ENCODE measurements around the gene SLC2A3. TPM values are rescaled to one million over a fixed set of nuclear protein-coding genes. Genes with fewer than 3 reads are reported as not detected.
"Not testable (repeated sequence)": the region's sequence is repeated elsewhere in the genome, so short reads cannot be mapped to it uniquely, and the experiment has no call there.

The SLC2A3 gene
- total RNA-seq, 1 experiment from 2014 or later = 4.0 TPM

- peaks cover 6% of the 10 kb centered on the region for H3K4me1 Mint-ChIP-seq (ENCODE audit: insufficient read depth, unreplicated experiment)
- H3K27ac Mint-ChIP-seq (ENCODE audit: low read depth, unreplicated experiment) = no peak overlapping the region
- no TSS peak for BruUV-seq (replicated peaks)
- H3K27me3 Mint-ChIP-seq (ENCODE audit: insufficient read depth, unreplicated experiment) = no peaks in the 10 kb centered on the region
- intact Hi-C loops (cut with micrococcal nuclease) = no loop called here
- no peak for DNase-seq (ENCODE audit: unreplicated experiment)
- ChIA-PET POLR2A (no interaction called here), CTCF (no interaction called here)
- no peaks in the 10 kb centered on the region for H3K36me3 Mint-ChIP-seq (ENCODE audit: insufficient read depth, unreplicated experiment)
- no peak overlapping the region for H3K4me3 Mint-ChIP-seq (ENCODE audit: unreplicated experiment)
- TF ChIP-seq CTCF (IDR thresholded peaks at IDR 0.05; ENCODE audit: unreplicated experiment) = no peak
- no peaks in the 10 kb centered on the region for H3K9me3 Mint-ChIP-seq (ENCODE audit: unreplicated experiment)
Observed at GRCh38 chr12:7951671-7952070, 15.7 kb upstream of the SLC2A3 start.

- H3K4me3 Mint-ChIP-seq (ENCODE audit: unreplicated experiment); DNase-seq (ENCODE audit: unreplicated experiment); intact Hi-C loops (cut with micrococcal nuclease); H3K36me3 Mint-ChIP-seq (ENCODE audit: insufficient read depth, unreplicated experiment); H3K27me3 Mint-ChIP-seq (ENCODE audit: insufficient read depth, unreplicated experiment); H3K27ac Mint-ChIP-seq (ENCODE audit: low read depth, unreplicated experiment); H3K9me3 Mint-ChIP-seq (ENCODE audit: unreplicated experiment); BruUV-seq (replicated peaks); H3K4me1 Mint-ChIP-seq (ENCODE audit: insufficient read depth, unreplicated experiment): not testable (repeated sequence)
- CTCF ChIA-PET = interaction anchor here (0.6 kb wide), 1 partner anchor 1145 kb away, joined by 3 read pairs; no protein-coding TSS in a partner anchor
- POLR2A ChIA-PET = interaction anchor here (0.7 kb wide), 1 partner anchor 21 kb away, joined by 4 read pairs; no protein-coding TSS in a partner anchor
Observed at GRCh38 chr12:7950230-7950943, 14.4 kb upstream of the SLC2A3 start.

GRCh38 chr12:7948589-7949260, 12.7 kb upstream of the SLC2A3 start:
- ChIA-PET CTCF (interaction anchor here (0.5 to 3.1 kb wide), 5 partner anchors 11 to 231 kb away, joined by 3 to 10 read pairs (median 3); no protein-coding TSS in a partner anchor), POLR2A (interaction anchor here (0.9 kb wide), 1 partner anchor 373 kb away, joined by 3 read pairs; no protein-coding TSS in a partner anchor)
- no peaks in the 10 kb centered on the region for H3K4me1 Mint-ChIP-seq (ENCODE audit: insufficient read depth, unreplicated experiment)
- H3K27ac Mint-ChIP-seq (ENCODE audit: low read depth, unreplicated experiment) = no peak overlapping the region
- no peak overlapping the region for H3K4me3 Mint-ChIP-seq (ENCODE audit: unreplicated experiment)
- H3K9me3 Mint-ChIP-seq (ENCODE audit: unreplicated experiment) = no peaks in the 10 kb centered on the region
- H3K36me3 Mint-ChIP-seq (ENCODE audit: insufficient read depth, unreplicated experiment) = no peaks in the 10 kb centered on the region
- no peak for TF ChIP-seq CTCF (IDR thresholded peaks at IDR 0.05; ENCODE audit: unreplicated experiment)
- no peaks in the 10 kb centered on the region for H3K27me3 Mint-ChIP-seq (ENCODE audit: insufficient read depth, unreplicated experiment)
- intact Hi-C loops (cut with micrococcal nuclease) = no loop called here
- BruUV-seq (replicated peaks) = no TSS peak
- DNase-seq (ENCODE audit: unreplicated experiment) = no peak

- POLR2A ChIA-PET = interaction anchor here (1.0 kb wide), 1 partner anchor 11 kb away, joined by 3 read pairs; no protein-coding TSS in a partner anchor
- DNase-seq (ENCODE audit: unreplicated experiment) = no peak
- Mint-ChIP-seq H3K27me3 (ENCODE audit: insufficient read depth, unreplicated experiment) (no peaks in the 10 kb centered on the region), H3K9me3 (ENCODE audit: unreplicated experiment) (no peaks in the 10 kb centered on the region), H3K4me3 (ENCODE audit: unreplicated experiment) (no peak overlapping the region), H3K27ac (ENCODE audit: low read depth, unreplicated experiment) (no peak overlapping the region), H3K4me1 (ENCODE audit: insufficient read depth, unreplicated experiment) (no peaks in the 10 kb centered on the region), H3K36me3 (ENCODE audit: insufficient read depth, unreplicated experiment) (no peaks in the 10 kb centered on the region)
- TF ChIP-seq CTCF (IDR thresholded peaks at IDR 0.05; ENCODE audit: unreplicated experiment) = no peak
- intact Hi-C loops (cut with micrococcal nuclease) = no loop called here
- no TSS peak for BruUV-seq (replicated peaks)
- CTCF ChIA-PET = interaction anchor here (0.6 to 3.1 kb wide), 4 partner anchors 11 to 198 kb away, joined by 3 to 10 read pairs (median 4); no protein-coding TSS in a partner anchor
Observed at GRCh38 chr12:7947011-7947410, 11.0 kb upstream of the SLC2A3 start.

- intact Hi-C loops (cut with micrococcal nuclease); H3K9me3 Mint-ChIP-seq (ENCODE audit: unreplicated experiment): not testable (repeated sequence)
- CTCF ChIA-PET = interaction anchor here (0.6 to 1.6 kb wide), 5 partner anchors 11 to 69 kb away, joined by 3 to 8 read pairs (median 4); no protein-coding TSS in a partner anchor
Observed at GRCh38 chr12:7944760-7945159, 8.8 kb upstream of the SLC2A3 start.

More at GRCh38 chr12:7944760-7945159, 8.8 kb upstream of the SLC2A3 start:
- H3K4me1 Mint-ChIP-seq (ENCODE audit: insufficient read depth, unreplicated experiment); POLR2A ChIA-PET; H3K27ac Mint-ChIP-seq (ENCODE audit: low read depth, unreplicated experiment); H3K36me3 Mint-ChIP-seq (ENCODE audit: insufficient read depth, unreplicated experiment); H3K27me3 Mint-ChIP-seq (ENCODE audit: insufficient read depth, unreplicated experiment); H3K4me3 Mint-ChIP-seq (ENCODE audit: unreplicated experiment); DNase-seq (ENCODE audit: unreplicated experiment); BruUV-seq (replicated peaks): not testable (repeated sequence)

Measured in MCF 10A (cell line).